Esophagus squamous epithelium (tissue), 4 donors: ENCODE results near the gene DDIT4L.
"Not testable (repeated sequence)": the region's sequence is repeated elsewhere in the genome, so short reads cannot be mapped to it uniquely, and the experiment has no call there.

Experiments
- POLR2A ChIP-seq, 4 donors: fragments of 450-650 bp; IDR thresholded peaks; one replicate each; pipeline ENCODE4 v1.6.1; 2017; ENCODE audit warnings: antibody characterized with exemption in 4 of 4, mild to moderate bottlenecking in 4 of 4, moderate library complexity in 3 of 4
- TF ChIP-seq, protein P1 (sequence below), 6 experiments: fragments of 450-650 bp in 4 of 6; fragments of 200-600 bp in 2 of 6; sonication (generic) in 2 of 6; IDR thresholded peaks; one replicate each; pipeline ENCODE4 v1.5.1; 2016 to 2019; ENCODE audit warnings: antibody characterized with exemption in 6 of 6, mild to moderate bottlenecking in 4 of 6, moderate library complexity in 4 of 6

DNA sequence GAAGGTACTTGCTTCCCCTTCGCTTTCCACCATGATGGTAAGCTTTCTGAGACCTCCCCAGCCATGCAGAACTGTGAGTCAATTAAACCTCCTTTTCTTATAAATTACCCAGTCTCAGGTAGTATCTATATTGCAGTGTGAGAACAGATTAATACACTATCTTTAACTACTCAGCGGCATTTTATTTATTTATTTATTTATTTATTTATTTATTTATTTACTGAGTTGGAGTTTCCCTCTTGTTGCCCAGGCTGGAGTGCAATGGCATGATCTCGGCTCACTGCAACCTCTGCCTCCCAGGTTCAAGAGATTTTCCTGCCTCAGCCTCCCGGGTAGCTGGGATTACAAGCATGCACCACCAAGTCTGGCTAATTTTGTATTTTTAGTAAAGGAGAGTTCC, 52.9 kb downstream of the DDIT4L start:
- TF ChIP-seq POLR2A (IDR thresholded peaks at IDR 0.05) = not testable (repeated sequence)
- TF ChIP-seq, protein P1, sequence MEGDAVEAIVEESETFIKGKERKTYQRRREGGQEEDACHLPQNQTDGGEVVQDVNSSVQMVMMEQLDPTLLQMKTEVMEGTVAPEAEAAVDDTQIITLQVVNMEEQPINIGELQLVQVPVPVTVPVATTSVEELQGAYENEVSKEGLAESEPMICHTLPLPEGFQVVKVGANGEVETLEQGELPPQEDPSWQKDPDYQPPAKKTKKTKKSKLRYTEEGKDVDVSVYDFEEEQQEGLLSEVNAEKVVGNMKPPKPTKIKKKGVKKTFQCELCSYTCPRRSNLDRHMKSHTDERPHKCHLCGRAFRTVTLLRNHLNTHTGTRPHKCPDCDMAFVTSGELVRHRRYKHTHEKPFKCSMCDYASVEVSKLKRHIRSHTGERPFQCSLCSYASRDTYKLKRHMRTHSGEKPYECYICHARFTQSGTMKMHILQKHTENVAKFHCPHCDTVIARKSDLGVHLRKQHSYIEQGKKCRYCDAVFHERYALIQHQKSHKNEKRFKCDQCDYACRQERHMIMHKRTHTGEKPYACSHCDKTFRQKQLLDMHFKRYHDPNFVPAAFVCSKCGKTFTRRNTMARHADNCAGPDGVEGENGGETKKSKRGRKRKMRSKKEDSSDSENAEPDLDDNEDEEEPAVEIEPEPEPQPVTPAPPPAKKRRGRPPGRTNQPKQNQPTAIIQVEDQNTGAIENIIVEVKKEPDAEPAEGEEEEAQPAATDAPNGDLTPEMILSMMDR (IDR thresholded peaks at IDR 0.05) = not testable (repeated sequence)
